ENCODE data around the gene CFP. TPM values are rescaled to one million over a fixed set of nuclear protein-coding genes. Genes with fewer than 3 reads are reported as not detected.

Gene CFP
- total RNA-seq, 1 donor from 2014 or later = 0.06 TPM

- Histone ChIP-seq H4K20me1 (ENCODE audit: low read depth) (no peaks in the 10 kb centered on the region), H3K27me3 (no peaks in the 10 kb centered on the region), H3K27ac (no peak overlapping the region), H3K79me2 (ENCODE audit: low read depth) (no peaks in the 10 kb centered on the region), H3K4me3 (no peak overlapping the region), H3F3A (ENCODE audit: low read depth) (peaks cover 10% of the 10 kb centered on the region), H3K4me1 (peaks cover 6% of the 10 kb centered on the region), H3K4me2 (no peak overlapping the region), H3K9me3 (ENCODE audit: low read depth) (no peaks in the 10 kb centered on the region), H3K36me3 (no peaks in the 10 kb centered on the region), H2AFZ (replicated peaks) (no peak overlapping the region), H3K9ac (no peak overlapping the region)
- Mint-ChIP-seq H3K4me3 (no peak overlapping the region), H3K36me3 (no peaks in the 10 kb centered on the region), H3K27me3 (ENCODE audit: insufficient read depth, low read depth) (peaks cover 12% of the 10 kb centered on the region), H3K27ac (no peak overlapping the region), H3K4me1 (peaks cover 16% of the 10 kb centered on the region), H3K9me3 (peaks cover 24% of the 10 kb centered on the region)
- TF ChIP-seq EZH2phosphoT487 (IDR thresholded peaks at IDR 0.05) = no peak
- TF ChIP-seq EZH2 (IDR thresholded peaks at IDR 0.05) = no peak
- no peak for DNase-seq (ENCODE audit: low spot score)
Measured at GRCh38 chrX:47577424-47577823, 52.3 kb downstream of the CFP start.

- no peak overlapping the region for H3K27ac Mint-ChIP-seq
Measured at GRCh38 chrX:47576021-47576898, 53.5 kb downstream of the CFP start.

GRCh38 chrX:47574547-47575301 is 55.0 kb downstream of the CFP start:
- H3K9me3 Mint-ChIP-seq = peaks cover 44% of the 10 kb centered on the region
- no peaks in the 10 kb centered on the region for H3K27me3 ChIP-seq
- peaks cover 22% of the 10 kb centered on the region for H3K36me3 Mint-ChIP-seq
- TF ChIP-seq EZH2phosphoT487 (IDR thresholded peaks at IDR 0.05) (no peak), CTCF (IDR thresholded peaks at IDR 0.05) (no peak), EZH2 (IDR thresholded peaks at IDR 0.05) (no peak)
- peak overlapping the region; percentile 21 for H3K4me3 Mint-ChIP-seq
- H3K79me2 ChIP-seq (ENCODE audit: low read depth) = no peaks in the 10 kb centered on the region
- DNase-seq (ENCODE audit: low spot score) = peak; percentile 8
- H3K9me3 ChIP-seq (ENCODE audit: low read depth) = no peaks in the 10 kb centered on the region
- H3K9ac ChIP-seq = no peak overlapping the region
- H3K4me3 ChIP-seq = peak overlapping the region; percentile 50
- H3K36me3 ChIP-seq = no peaks in the 10 kb centered on the region
- peaks cover 12% of the 10 kb centered on the region for H3K4me1 Mint-ChIP-seq
- peaks cover 6% of the 10 kb centered on the region for H3K4me1 ChIP-seq
- no peak overlapping the region for H3K27ac Mint-ChIP-seq
- H3K27me3 Mint-ChIP-seq (ENCODE audit: insufficient read depth, low read depth) = peaks cover 9% of the 10 kb centered on the region
- no peaks in the 10 kb centered on the region for H4K20me1 ChIP-seq (ENCODE audit: low read depth)
- H3K4me2 ChIP-seq = peak overlapping the region; percentile 72
- no peak overlapping the region for H2AFZ ChIP-seq (replicated peaks)
- H3K27ac ChIP-seq = no peak overlapping the region
- H3F3A ChIP-seq (ENCODE audit: low read depth) = peaks cover 10% of the 10 kb centered on the region

More at GRCh38 chrX:47576021-47576898, 53.5 kb downstream of the CFP start:
- Histone ChIP-seq H3F3A (ENCODE audit: low read depth) (peaks cover 10% of the 10 kb centered on the region), H4K20me1 (ENCODE audit: low read depth) (no peaks in the 10 kb centered on the region), H3K9me3 (ENCODE audit: low read depth) (no peaks in the 10 kb centered on the region), H3K4me3 (no peak overlapping the region), H3K4me2 (no peak overlapping the region), H3K79me2 (ENCODE audit: low read depth) (no peaks in the 10 kb centered on the region), H3K9ac (no peak overlapping the region), H3K4me1 (peaks cover 6% of the 10 kb centered on the region), H3K27ac (no peak overlapping the region), H3K36me3 (no peaks in the 10 kb centered on the region), H2AFZ (replicated peaks) (no peak overlapping the region), H3K27me3 (no peaks in the 10 kb centered on the region)
- no peak overlapping the region for H3K4me3 Mint-ChIP-seq
- peaks cover 9% of the 10 kb centered on the region for H3K36me3 Mint-ChIP-seq
- no peak for TF ChIP-seq EZH2 (IDR thresholded peaks at IDR 0.05)
- peaks cover 9% of the 10 kb centered on the region for H3K27me3 Mint-ChIP-seq (ENCODE audit: insufficient read depth, low read depth)
- peaks cover 12% of the 10 kb centered on the region for H3K4me1 Mint-ChIP-seq
- no peak for DNase-seq (ENCODE audit: low spot score)
- H3K9me3 Mint-ChIP-seq = peaks cover 31% of the 10 kb centered on the region

- H3K4me2 ChIP-seq = peak overlapping the region; percentile 72
- no peaks in the 10 kb centered on the region for H3K9me3 ChIP-seq (ENCODE audit: low read depth)
- H3K27me3 ChIP-seq = no peaks in the 10 kb centered on the region
- no peak overlapping the region for H3K27ac Mint-ChIP-seq
- peaks cover 12% of the 10 kb centered on the region for H3K27me3 Mint-ChIP-seq (ENCODE audit: insufficient read depth, low read depth)
- TF ChIP-seq CTCF (IDR thresholded peaks at IDR 0.05) = no peak
- no peak for TF ChIP-seq EZH2phosphoT487 (IDR thresholded peaks at IDR 0.05)
- TF ChIP-seq EZH2 (IDR thresholded peaks at IDR 0.05) = no peak
- H3K79me2 ChIP-seq (ENCODE audit: low read depth) = no peaks in the 10 kb centered on the region
- peak overlapping the region; percentile 50 for H3K4me3 ChIP-seq
- peak; percentile 56 for DNase-seq (ENCODE audit: low spot score)
- H3K27ac ChIP-seq = peak overlapping the region; percentile 25
- no peak overlapping the region for H2AFZ ChIP-seq (replicated peaks)
- H3K36me3 ChIP-seq = no peaks in the 10 kb centered on the region
- peaks cover 12% of the 10 kb centered on the region for H3K4me1 Mint-ChIP-seq
- H3K9ac ChIP-seq = no peak overlapping the region
- no peaks in the 10 kb centered on the region for H4K20me1 ChIP-seq (ENCODE audit: low read depth)
- peaks cover 45% of the 10 kb centered on the region for H3K9me3 Mint-ChIP-seq
- H3K36me3 Mint-ChIP-seq = peaks cover 26% of the 10 kb centered on the region
- peaks cover 6% of the 10 kb centered on the region for H3K4me1 ChIP-seq
- peaks cover 10% of the 10 kb centered on the region for H3F3A ChIP-seq (ENCODE audit: low read depth)
- no peak overlapping the region for H3K4me3 Mint-ChIP-seq
Measured at GRCh38 chrX:47574076-47574546, 55.6 kb downstream of the CFP start.
